Cardiac fibroblast (primary cell): ENCODE results near the gene GPR180.
A peak's percentile ranks its signal among the peaks of the same experiment; 100 is the strongest.

Source experiments
- DNase-seq, 2 donors: peaks; one replicate each; pipeline versions ENCODE4 v3.0.0 to v3.0.0-alpha.2; 2010; ENCODE audit warnings: low read depth in 2 of 2
- H3K4me3 ChIP-seq, 2 donors: replicated peaks in 1 of 2; 1 replicate in 1 of 2; 2 replicates in 1 of 2; pipeline ENCODE4 v1.5.1; 2011; ENCODE audit warnings: low read depth in 2 of 2, low read length in 2 of 2, mild to moderate bottlenecking in 2 of 2, moderate library complexity in 1 of 2
- TF ChIP-seq, protein P1 (sequence below): IDR thresholded peaks from one replicate; pipeline ENCODE4 v1.5.1; 2011; ENCODE audit warnings: low read depth, mild to moderate bottlenecking, low read length, inconsistent platforms

The GPR180 gene

DNA sequence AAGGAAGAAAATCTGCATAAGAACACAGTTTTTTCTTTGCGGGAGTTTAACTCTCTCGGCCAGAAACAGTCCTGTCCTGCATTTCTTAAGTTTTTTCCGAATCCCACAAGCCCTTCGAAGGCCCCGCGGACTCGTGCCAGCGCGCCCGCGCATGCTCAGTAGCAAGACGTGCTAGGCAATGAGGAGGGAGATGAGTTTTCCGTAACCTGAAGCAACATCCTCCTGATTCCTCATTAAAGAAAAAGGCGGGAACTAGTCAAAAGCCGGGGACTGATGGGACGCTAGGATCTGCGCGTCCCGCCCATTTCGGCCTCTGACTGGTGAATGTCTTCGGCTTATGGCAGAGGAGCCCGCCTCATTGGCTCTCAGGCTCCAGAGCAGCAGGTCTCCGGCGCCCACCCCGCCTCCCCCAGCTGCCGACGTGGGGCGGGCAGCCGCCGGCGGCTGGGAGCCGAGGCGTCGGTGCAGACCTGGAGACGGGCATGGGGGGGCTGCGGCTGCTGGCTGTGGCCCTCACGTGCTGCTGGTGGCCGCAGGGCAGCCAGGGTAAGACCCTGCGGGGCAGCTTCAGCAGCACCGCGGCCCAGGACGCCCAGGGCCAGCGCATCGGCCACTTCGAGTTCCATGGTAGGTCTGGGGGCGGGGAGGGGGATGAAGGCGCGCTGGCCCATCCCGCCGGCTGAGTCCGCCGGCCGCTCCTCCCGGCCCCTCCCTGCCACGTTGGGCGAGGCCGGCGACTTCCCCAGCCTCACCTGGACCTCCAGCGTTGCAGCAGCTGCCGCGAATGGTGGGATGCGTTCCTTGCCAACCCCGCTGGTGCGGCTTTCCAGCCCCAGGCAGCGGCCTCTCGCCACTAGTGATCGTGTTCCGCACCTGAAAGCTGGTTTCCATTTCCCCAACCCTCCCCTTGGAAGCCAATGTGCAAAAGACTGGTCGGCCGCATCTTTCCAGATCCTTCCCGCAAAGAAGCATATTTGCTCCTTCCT, at the start of gene GPR180:
TSS of gene GPR180 (plus strand) at position 412 of the 986 bp plus-strand sequence. CDS start at position 483, 71 bp downstream.
- H3K4me3 ChIP-seq, result peak within 1 kb of the TSS; percentile 74 to 85
- peak; percentile 99 to 100 for DNase-seq
- TF ChIP-seq, protein P1, sequence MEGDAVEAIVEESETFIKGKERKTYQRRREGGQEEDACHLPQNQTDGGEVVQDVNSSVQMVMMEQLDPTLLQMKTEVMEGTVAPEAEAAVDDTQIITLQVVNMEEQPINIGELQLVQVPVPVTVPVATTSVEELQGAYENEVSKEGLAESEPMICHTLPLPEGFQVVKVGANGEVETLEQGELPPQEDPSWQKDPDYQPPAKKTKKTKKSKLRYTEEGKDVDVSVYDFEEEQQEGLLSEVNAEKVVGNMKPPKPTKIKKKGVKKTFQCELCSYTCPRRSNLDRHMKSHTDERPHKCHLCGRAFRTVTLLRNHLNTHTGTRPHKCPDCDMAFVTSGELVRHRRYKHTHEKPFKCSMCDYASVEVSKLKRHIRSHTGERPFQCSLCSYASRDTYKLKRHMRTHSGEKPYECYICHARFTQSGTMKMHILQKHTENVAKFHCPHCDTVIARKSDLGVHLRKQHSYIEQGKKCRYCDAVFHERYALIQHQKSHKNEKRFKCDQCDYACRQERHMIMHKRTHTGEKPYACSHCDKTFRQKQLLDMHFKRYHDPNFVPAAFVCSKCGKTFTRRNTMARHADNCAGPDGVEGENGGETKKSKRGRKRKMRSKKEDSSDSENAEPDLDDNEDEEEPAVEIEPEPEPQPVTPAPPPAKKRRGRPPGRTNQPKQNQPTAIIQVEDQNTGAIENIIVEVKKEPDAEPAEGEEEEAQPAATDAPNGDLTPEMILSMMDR, result no peak

DNA sequence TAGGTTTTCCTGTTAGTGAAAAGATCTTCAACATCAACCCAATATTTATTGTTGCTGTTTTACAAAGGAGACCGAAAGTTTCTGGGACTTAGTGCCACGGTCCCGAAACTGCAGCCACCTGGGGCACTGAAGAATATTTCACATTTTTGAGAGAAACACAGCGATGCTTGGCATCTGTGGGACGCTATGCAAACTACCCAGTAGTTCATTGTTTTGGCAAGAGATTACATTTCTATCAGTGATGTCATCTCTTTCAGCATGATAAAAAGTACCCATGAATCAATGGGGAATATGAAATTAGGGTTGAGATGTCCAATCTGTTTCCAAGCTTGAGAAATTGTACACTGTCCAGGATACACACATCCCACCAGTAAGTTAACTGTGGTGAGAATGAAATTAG, 49.6 kb upstream of the GPR180 start:
- DNase-seq, result no peak
- TF ChIP-seq, protein P1, result no peak
- no peak overlapping the region for H3K4me3 ChIP-seq

GRCh38 chr13:94553766-94554165, 47.9 kb upstream of the GPR180 start:
- no peak for DNase-seq
- H3K4me3 ChIP-seq, result no peak overlapping the region
- TF ChIP-seq, protein P1, result no peak

DNA sequence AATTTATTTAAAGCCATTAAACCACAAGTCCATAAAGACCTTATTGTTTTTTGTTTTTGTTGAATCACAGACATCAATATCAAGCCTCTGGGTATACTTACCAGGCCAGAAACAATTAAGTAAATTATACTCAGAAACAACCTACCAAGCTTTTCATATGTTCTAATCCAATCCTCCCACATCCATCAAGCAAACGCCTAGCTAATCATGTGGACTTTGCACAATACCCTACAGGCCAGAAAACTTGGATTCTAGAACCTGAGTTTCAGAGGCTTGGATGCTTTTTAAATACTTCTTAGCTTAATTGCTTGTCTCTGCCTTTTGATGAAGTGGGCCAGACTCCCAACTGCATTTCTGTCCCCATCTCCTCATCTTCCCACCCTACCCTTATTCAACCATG, 45.6 kb upstream of the GPR180 start:
- no peak for DNase-seq
- TF ChIP-seq, protein P1, result no peak
- no peak overlapping the region for H3K4me3 ChIP-seq

GRCh38 chr13:94556621-94557020, 45.0 kb upstream of the GPR180 start:
- DNase-seq, result peak in 1 of 2 donors; percentile 5
- TF ChIP-seq, protein P1, result no peak
- no peak overlapping the region for H3K4me3 ChIP-seq

GRCh38 chr13:94557684-94558235, 43.9 kb upstream of the GPR180 start:
- TF ChIP-seq, protein P1, result no peak
- DNase-seq, result no peak
- no peak overlapping the region for H3K4me3 ChIP-seq
